Kidney (tissue), 14 donors: ENCODE measurements around the gene KMT2E. TPM values are rescaled to one million over a fixed set of nuclear protein-coding genes. Genes with fewer than 3 reads are reported as not detected.

Source experiments
- DNase-seq, 5 donors: peaks; one replicate each; pipeline ENCODE4 v3.0.0-alpha.2; 2013 to 2020
- FAIRE-seq: peaks from 2 replicates; lab custom pipeline; 2012; peaks lifted over from hg19 to GRCh38; lab: Jason Lieb, UNC
- H3K27ac ChIP-seq, 2 donors: one replicate each; pipeline ENCODE4 v1.7.0; 2013; ENCODE audit warnings: low read depth in 2 of 2, low read length in 2 of 2, inconsistent platforms in 1 of 2
- H3K27me3 ChIP-seq: one replicate; pipeline ENCODE4 v1.7.1; 2013; ENCODE audit warnings: low read length, inconsistent platforms; ENCODE audit not compliant: control insufficient read depth, insufficient read depth
- H3K36me3 ChIP-seq, 3 donors: one replicate each; pipeline versions ENCODE4 v1.7.0 to v1.7.1; 2013; ENCODE audit warnings: low read length in 3 of 3, control low read depth in 1 of 3, inconsistent platforms in 1 of 3; ENCODE audit not compliant: insufficient read depth in 3 of 3, control insufficient read depth in 2 of 3
- H3K4me1 ChIP-seq, 3 donors: one replicate each; pipeline versions ENCODE4 v1.7.0 to v1.7.1; 2013; ENCODE audit warnings: low read length in 3 of 3, inconsistent platforms in 1 of 3, low read depth in 1 of 3; ENCODE audit not compliant: control insufficient read depth in 2 of 3, insufficient read depth in 2 of 3
- H3K4me3 ChIP-seq, 3 donors: one replicate each; pipeline versions ENCODE4 v1.7.0 to v1.8.1; 2013; ENCODE audit warnings: low read length in 3 of 3, control low read depth in 1 of 3, inconsistent platforms in 1 of 3
- H3K9ac ChIP-seq, 3 donors: one replicate each; pipeline versions ENCODE4 v1.7.0 to v1.7.1; 2013; ENCODE audit warnings: low read length in 3 of 3, control low read depth in 1 of 3, inconsistent platforms in 1 of 3
- H3K9me3 ChIP-seq, 3 donors: one replicate each; pipeline versions ENCODE4 v1.7.0 to v1.7.1; 2013; ENCODE audit warnings: low read length in 3 of 3, control low read depth in 1 of 3, inconsistent platforms in 1 of 3; ENCODE audit not compliant: control insufficient read depth in 2 of 3, insufficient read depth in 1 of 3
- intact Hi-C: fragments of 100-400 bp; cut with DNase I; formaldehyde crosslinking; loops from one replicate; pipeline ENCODE4 v1.11.1; 2022
- polyA plus RNA-seq: library from polyadenylated mRNA; stranded (reverse); fragments of 350-450 nt; fragmentation: Illumina TruSeq; extraction: RNeasy Lipid Tissue Mini Kit (QIAGEN cat#74804); gene quantifications from one replicate; pipeline ENCODE4 v1.2.3, GENCODE V29; 2014; ENCODE audit warnings: low read depth, low replicate concordance; ENCODE audit not compliant: insufficient read depth
- total RNA-seq: library from RNA; stranded (reverse); fragmentation: NEBNext Ultra II Directional; extraction: Animal tissue kit (Norgen Biotek cat#: 25700); gene quantifications from one replicate; pipeline ENCODE4 v1.2.1, GENCODE V29; 2021
- TF ChIP-seq, protein P1 (sequence below): IDR thresholded peaks from 3 replicates; pipeline ENCODE4 v1.5.1; 2012; ENCODE audit warnings: mild to moderate bottlenecking, moderate library complexity, borderline replicate concordance; ENCODE audit not compliant: insufficient read depth; ENCODE audit errors: extremely low read depth
- donor health status: control.
- donor health status: control.
- donor health status: control.
- donor health status: control.
- donor health status: control.
- donor health status: DM: yes; HTN: yes; CAD: no.
- donor health status: Normal renal cell carcinoma (clear cell type).

Gene KMT2E
- total and polyA plus RNA-seq, 2 donors from 2014 or later: 7.2 to 106 TPM

- DNase-seq (no peak), FAIRE-seq (no peak)
- peaks cover 7 to 38% (median 9%) of the 10 kb centered on the region in 3 donors for H3K36me3 ChIP-seq
- intact Hi-C loops: no loop called here
- TF ChIP-seq, protein P1, sequence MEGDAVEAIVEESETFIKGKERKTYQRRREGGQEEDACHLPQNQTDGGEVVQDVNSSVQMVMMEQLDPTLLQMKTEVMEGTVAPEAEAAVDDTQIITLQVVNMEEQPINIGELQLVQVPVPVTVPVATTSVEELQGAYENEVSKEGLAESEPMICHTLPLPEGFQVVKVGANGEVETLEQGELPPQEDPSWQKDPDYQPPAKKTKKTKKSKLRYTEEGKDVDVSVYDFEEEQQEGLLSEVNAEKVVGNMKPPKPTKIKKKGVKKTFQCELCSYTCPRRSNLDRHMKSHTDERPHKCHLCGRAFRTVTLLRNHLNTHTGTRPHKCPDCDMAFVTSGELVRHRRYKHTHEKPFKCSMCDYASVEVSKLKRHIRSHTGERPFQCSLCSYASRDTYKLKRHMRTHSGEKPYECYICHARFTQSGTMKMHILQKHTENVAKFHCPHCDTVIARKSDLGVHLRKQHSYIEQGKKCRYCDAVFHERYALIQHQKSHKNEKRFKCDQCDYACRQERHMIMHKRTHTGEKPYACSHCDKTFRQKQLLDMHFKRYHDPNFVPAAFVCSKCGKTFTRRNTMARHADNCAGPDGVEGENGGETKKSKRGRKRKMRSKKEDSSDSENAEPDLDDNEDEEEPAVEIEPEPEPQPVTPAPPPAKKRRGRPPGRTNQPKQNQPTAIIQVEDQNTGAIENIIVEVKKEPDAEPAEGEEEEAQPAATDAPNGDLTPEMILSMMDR: no peak
- peaks cover 0 to 10% (median 2%) of the 10 kb centered on the region in 3 donors for H3K4me1 ChIP-seq
- no peak overlapping the region for H3K9ac ChIP-seq
- H3K27me3 ChIP-seq: no peaks in the 10 kb centered on the region
- no peaks in the 10 kb centered on the region for H3K9me3 ChIP-seq
- H3K4me3 ChIP-seq: no peak overlapping the region
- H3K27ac ChIP-seq: no peak overlapping the region
Observed at GRCh38 chr7:105065104-105065503, 51.1 kb downstream of the KMT2E start.

DNA sequence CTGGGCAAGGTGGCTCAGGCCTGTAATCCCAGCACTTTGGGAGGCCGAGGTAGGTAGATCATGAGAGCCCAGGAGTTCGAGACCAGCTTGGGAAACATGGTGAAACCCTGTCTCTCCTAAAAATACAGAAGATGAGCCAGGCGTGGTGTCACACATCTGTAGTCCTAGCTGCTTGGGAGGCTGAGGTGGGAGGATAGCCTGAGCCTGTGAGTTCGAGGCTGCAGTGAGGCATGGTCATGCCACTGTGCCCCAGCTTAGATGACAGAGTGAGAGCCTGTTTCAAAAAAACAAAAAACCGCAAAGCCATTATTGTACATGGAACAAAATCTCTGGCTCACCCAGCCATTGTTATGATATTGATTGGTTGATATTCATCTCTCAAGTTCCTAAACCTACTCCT lies 53.7 kb downstream of the KMT2E start:
- FAIRE-seq (no peak), DNase-seq (no peak)
- no peak overlapping the region for H3K9ac ChIP-seq
- H3K9me3 ChIP-seq: no peaks in the 10 kb centered on the region
- no peaks in the 10 kb centered on the region for H3K27me3 ChIP-seq
- intact Hi-C loops: no loop called here
- peaks cover 0 to 4% (median 2%) of the 10 kb centered on the region in 3 donors for H3K4me1 ChIP-seq
- H3K4me3 ChIP-seq: no peak overlapping the region
- no peak overlapping the region for H3K27ac ChIP-seq
- peaks cover 7 to 41% (median 8%) of the 10 kb centered on the region in 3 donors for H3K36me3 ChIP-seq
- TF ChIP-seq, protein P1: no peak

DNA sequence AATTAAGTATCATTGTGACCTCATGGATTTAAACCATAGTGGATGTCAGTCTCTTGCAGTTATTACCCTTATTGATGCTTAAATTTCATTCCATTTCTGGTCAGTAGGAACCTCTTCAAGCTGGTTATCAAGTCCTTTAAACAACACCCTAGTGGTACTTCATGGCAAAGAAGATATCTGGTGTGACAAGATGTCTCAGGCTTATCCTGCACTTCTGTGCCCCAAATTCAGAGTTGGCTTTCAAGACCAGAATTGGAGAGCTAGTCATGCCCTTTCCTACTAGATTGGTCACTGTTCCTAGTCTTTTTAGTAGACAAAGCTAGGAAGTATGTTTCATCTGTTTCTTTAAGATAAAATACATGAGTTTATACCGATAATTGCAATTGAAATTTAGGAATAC lies 54.9 kb downstream of the KMT2E start:
- no peak for FAIRE-seq
- TF ChIP-seq, protein P1: no peak
- H3K9ac ChIP-seq: no peak overlapping the region
- H3K27me3 ChIP-seq: no peaks in the 10 kb centered on the region
- H3K36me3 ChIP-seq: peaks cover 7 to 34% (median 8%) of the 10 kb centered on the region in 3 donors
- no peak overlapping the region for H3K4me3 ChIP-seq
- no peak for DNase-seq
- intact Hi-C loops: no loop called here
- H3K27ac ChIP-seq: no peak overlapping the region
- peaks cover 0 to 4% (median 0%) of the 10 kb centered on the region in 3 donors for H3K4me1 ChIP-seq
- no peaks in the 10 kb centered on the region for H3K9me3 ChIP-seq

- H3K36me3 ChIP-seq: peaks cover 20 to 57% (median 22%) of the 10 kb centered on the region in 3 donors
- peaks cover 0 to 4% (median 0%) of the 10 kb centered on the region in 3 donors for H3K4me1 ChIP-seq
- DNase-seq (no peak), FAIRE-seq (no peak)
- intact Hi-C loops: no loop called here
- no peaks in the 10 kb centered on the region for H3K27me3 ChIP-seq
- no peaks in the 10 kb centered on the region for H3K9me3 ChIP-seq
- no peak overlapping the region for H3K27ac ChIP-seq
- TF ChIP-seq, protein P1: no peak
- H3K4me3 ChIP-seq: no peak overlapping the region
- no peak overlapping the region for H3K9ac ChIP-seq
Observed at GRCh38 chr7:105073143-105073542, 59.1 kb downstream of the KMT2E start.
